ENCODE measurements around the gene FER1L5.

- no peak for TF ChIP-seq CTCF (IDR thresholded peaks at IDR 0.05; ENCODE audit: extremely low read depth in 1 of 2, insufficient read depth in 1 of 2, low read depth in 1 of 2, low read length in 2 of 2)
- TF ChIP-seq POLR2AphosphoS5 (IDR thresholded peaks at IDR 0.05; ENCODE audit: insufficient read depth, low read depth, low read length) = no peak
- TF ChIP-seq POLR2A (IDR thresholded peaks at IDR 0.05; ENCODE audit: low read depth, low read length) = no peak
- TF ChIP-seq FOS (IDR thresholded peaks at IDR 0.05; ENCODE audit: borderline replicate concordance, insufficient read depth, low read length) = no peak
- TF ChIP-seq JUN (IDR thresholded peaks at IDR 0.05; ENCODE audit: borderline replicate concordance, insufficient read depth, insufficient read length, low read depth) = no peak
- TF ChIP-seq EZH2 (IDR thresholded peaks at IDR 0.05; ENCODE audit: borderline replicate concordance, low read depth, low read length, severe bottlenecking) = no peak
- TF ChIP-seq MYC (IDR thresholded peaks at IDR 0.05; ENCODE audit: low read depth, low read length) = no peak
- no peak for TF ChIP-seq MAX (IDR thresholded peaks at IDR 0.05; ENCODE audit: insufficient read depth, insufficient read length)
- TF ChIP-seq GATA2 (IDR thresholded peaks at IDR 0.05; ENCODE audit: insufficient read depth, insufficient read length, low read depth, low read length) = no peak
Observed at GRCh38 chr2:96701636-96702035, 59.1 kb downstream of the FER1L5 start.

Measured in endothelial cell of umbilical vein (primary cell).